PC-3 (cell line): ENCODE results near the gene AMN. TPM values are rescaled to one million over a fixed set of nuclear protein-coding genes. Genes with fewer than 3 reads are reported as not detected.

Experiments used
- ATAC-seq: fragments of 200-7000 bp; cut with Tn5 transposase; 2 replicates; pipeline ENCODE4 v1.9.1; 2020; ENCODE audit warnings: mild to moderate bottlenecking, moderate library complexity
- BruUV-seq: library from RNA; stranded (reverse); fragments of 400-500 nt; replicated peaks from 2 replicates; lab custom pipeline; 2021; lab: Mats Ljungman, UMichigan
- CTCF ChIA-PET: fragments of 300-600 bp; sonication (Branson Sonifier 250); formaldehyde crosslinking; loops from one replicate; lab custom pipeline; 2022; ENCODE audit warnings: antibody characterized with exemption; lab: Charles Lee
- POLR2A ChIA-PET: fragments of 300-600 bp; sonication (Branson Sonifier 250); formaldehyde crosslinking; loops from one replicate; lab custom pipeline; 2022; ENCODE audit warnings: antibody characterized with exemption; ENCODE audit not compliant: unreplicated experiment; lab: Charles Lee
- DNase-seq: peaks from one replicate; pipeline ENCODE4 v3.0.0-alpha.2; 2015
- H2AFZ ChIP-seq: fragments of 300-600 bp; sonication (generic); 2 replicates; pipeline ENCODE4 v1.6.0; 2016; ENCODE audit warnings: antibody characterized with exemption, low read length
- H3F3A ChIP-seq: fragments of 300-600 bp; sonication (generic); one replicate; pipeline ENCODE4 v1.6.0; 2017; ENCODE audit warnings: antibody characterized with exemption, low read length, control low read depth, mild to moderate bottlenecking; ENCODE audit not compliant: unreplicated experiment
- H3K27ac ChIP-seq: fragments of 300-600 bp; sonication (generic); 2 replicates; pipeline ENCODE4 v1.5.1; 2016; ENCODE audit warnings: mild to moderate bottlenecking, low read length
- H3K27me3 ChIP-seq: fragments of 300-600 bp; sonication (generic); 2 replicates; pipeline ENCODE4 v1.6.1; 2016; ENCODE audit warnings: low read length, mixed read lengths
- H3K36me3 ChIP-seq: fragments of 300-600 bp; sonication (generic); 2 replicates; pipeline ENCODE4 v1.6.1; 2016; ENCODE audit warnings: low read depth, mixed run types, low read length, mixed read lengths
- H3K4me1 ChIP-seq: fragments of 300-600 bp; sonication (generic); 2 replicates; pipeline ENCODE4 v1.5.1; 2016; ENCODE audit warnings: low read length; ENCODE audit not compliant: insufficient read depth
- H3K4me2 ChIP-seq: fragments of 300-600 bp; sonication (generic); 2 replicates; pipeline ENCODE4 v1.6.0; 2016; ENCODE audit warnings: low read length
- H3K4me3 ChIP-seq: fragments of 300-600 bp; sonication (generic); 2 replicates; pipeline ENCODE4 v1.5.1; 2016; ENCODE audit warnings: mild to moderate bottlenecking, low read length, mixed read lengths
- H3K79me2 ChIP-seq: fragments of 300-600 bp; sonication (generic); 2 replicates; pipeline ENCODE4 v1.6.1; 2017; ENCODE audit warnings: low read length, mixed read lengths
- H3K9ac ChIP-seq: fragments of 300-600 bp; sonication (generic); 2 replicates; pipeline ENCODE4 v1.6.0; 2016; ENCODE audit warnings: mild to moderate bottlenecking, low read length
- H3K9me2 ChIP-seq: fragments of 300-600 bp; sonication (generic); replicated peaks from 2 replicates; pipeline ENCODE4 v1.6.1; 2016; ENCODE audit warnings: mixed run types, low read length, mixed read lengths
- H3K9me3 ChIP-seq: fragments of 300-600 bp; sonication (generic); 2 replicates; pipeline ENCODE4 v1.6.1; 2016; ENCODE audit warnings: low read length, mixed read lengths
- H4K20me1 ChIP-seq: fragments of 300-600 bp; sonication (generic); 2 replicates; pipeline ENCODE4 v1.6.1; 2016; ENCODE audit warnings: low read length, mixed read lengths
- EZH2 ChIP-seq: fragments of 300-600 bp; sonication (generic); IDR thresholded peaks from one replicate; pipeline ENCODE4 v1.6.1; 2017; ENCODE audit warnings: antibody characterized with exemption, mild to moderate bottlenecking, low read length; ENCODE audit not compliant: unreplicated experiment
- EZH2phosphoT487 ChIP-seq: fragments of 300-600 bp; sonication (generic); IDR thresholded peaks from 2 replicates; pipeline ENCODE4 v1.6.1; 2018; ENCODE audit warnings: mild to moderate bottlenecking, antibody characterized with exemption, low read length, borderline replicate concordance
- intact Hi-C: fragments of 100-400 bp; cut with micrococcal nuclease; formaldehyde crosslinking; loops from 2 replicates; pipeline ENCODE4 v1.9.0; 2023
- total RNA-seq: library from RNA; depleted of rRNA; stranded (reverse); fragments of >200 nt; gene quantifications from 2 replicates; pipeline ENCODE4 v1.2.3, GENCODE V29; 2014
- TF ChIP-seq, protein P1 (sequence below): fragments of 300-600 bp; sonication (generic); conservative IDR thresholded peaks from 2 replicates; pipeline ENCODE4 v1.5.1; 2017; ENCODE audit warnings: antibody characterized with exemption, low read depth, mild to moderate bottlenecking, low read length

Gene AMN
- total RNA-seq, 1 experiment from 2014 or later: not detected

- intact Hi-C loops: no loop called here
- CTCF ChIA-PET: no interaction called here
- POLR2A ChIA-PET: no interaction called here
- Histone ChIP-seq H3K4me2 (no peak overlapping the region), H3K27me3 (no peaks in the 10 kb centered on the region), H3F3A (no peaks in the 10 kb centered on the region), H3K36me3 (peaks cover 3% of the 10 kb centered on the region; the same call in 1 of the 2 replicates), H2AFZ (no peak overlapping the region), H3K9ac (no peak overlapping the region), H4K20me1 (no peaks in the 10 kb centered on the region), H3K27ac (no peak overlapping the region), H3K4me3 (no peak overlapping the region), H3K9me2 (no peaks in the 10 kb centered on the region), H3K79me2 (no peaks in the 10 kb centered on the region), H3K4me1 (no peaks in the 10 kb centered on the region), H3K9me3 (no peaks in the 10 kb centered on the region)
- no peak for DNase-seq
- no TSS peak for BruUV-seq
- no peak for ATAC-seq
- no peak for TF ChIP-seq EZH2phosphoT487
- no peak for TF ChIP-seq EZH2
- TF ChIP-seq, protein P1, sequence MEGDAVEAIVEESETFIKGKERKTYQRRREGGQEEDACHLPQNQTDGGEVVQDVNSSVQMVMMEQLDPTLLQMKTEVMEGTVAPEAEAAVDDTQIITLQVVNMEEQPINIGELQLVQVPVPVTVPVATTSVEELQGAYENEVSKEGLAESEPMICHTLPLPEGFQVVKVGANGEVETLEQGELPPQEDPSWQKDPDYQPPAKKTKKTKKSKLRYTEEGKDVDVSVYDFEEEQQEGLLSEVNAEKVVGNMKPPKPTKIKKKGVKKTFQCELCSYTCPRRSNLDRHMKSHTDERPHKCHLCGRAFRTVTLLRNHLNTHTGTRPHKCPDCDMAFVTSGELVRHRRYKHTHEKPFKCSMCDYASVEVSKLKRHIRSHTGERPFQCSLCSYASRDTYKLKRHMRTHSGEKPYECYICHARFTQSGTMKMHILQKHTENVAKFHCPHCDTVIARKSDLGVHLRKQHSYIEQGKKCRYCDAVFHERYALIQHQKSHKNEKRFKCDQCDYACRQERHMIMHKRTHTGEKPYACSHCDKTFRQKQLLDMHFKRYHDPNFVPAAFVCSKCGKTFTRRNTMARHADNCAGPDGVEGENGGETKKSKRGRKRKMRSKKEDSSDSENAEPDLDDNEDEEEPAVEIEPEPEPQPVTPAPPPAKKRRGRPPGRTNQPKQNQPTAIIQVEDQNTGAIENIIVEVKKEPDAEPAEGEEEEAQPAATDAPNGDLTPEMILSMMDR: no peak
Measured at GRCh38 chr14:102883554-102883953, 38.9 kb upstream of the AMN start.

- no peak overlapping the region for H3K4me3 ChIP-seq
- BruUV-seq: no TSS peak
- POLR2A ChIA-PET: no interaction called here
- no peak overlapping the region for H2AFZ ChIP-seq
- H3K9me3 ChIP-seq: no peaks in the 10 kb centered on the region
- H3K4me2 ChIP-seq: no peak overlapping the region
- no peaks in the 10 kb centered on the region for H4K20me1 ChIP-seq
- no peaks in the 10 kb centered on the region for H3F3A ChIP-seq
- no peak for DNase-seq
- H3K27ac ChIP-seq: no peak overlapping the region
- CTCF ChIA-PET: no interaction called here
- H3K36me3 ChIP-seq: peaks cover 3% of the 10 kb centered on the region; the same call in 1 of the 2 replicates
- no peaks in the 10 kb centered on the region for H3K9me2 ChIP-seq
- no peaks in the 10 kb centered on the region for H3K79me2 ChIP-seq
- H3K27me3 ChIP-seq: no peaks in the 10 kb centered on the region
- no peak for ATAC-seq
- TF ChIP-seq, protein P1: no peak
- TF ChIP-seq EZH2phosphoT487 (no peak), EZH2 (no peak)
- H3K4me1 ChIP-seq: no peaks in the 10 kb centered on the region
- no peak overlapping the region for H3K9ac ChIP-seq
- intact Hi-C loops: no loop called here
Measured at GRCh38 chr14:102885737-102886447, 36.6 kb upstream of the AMN start.

DNA sequence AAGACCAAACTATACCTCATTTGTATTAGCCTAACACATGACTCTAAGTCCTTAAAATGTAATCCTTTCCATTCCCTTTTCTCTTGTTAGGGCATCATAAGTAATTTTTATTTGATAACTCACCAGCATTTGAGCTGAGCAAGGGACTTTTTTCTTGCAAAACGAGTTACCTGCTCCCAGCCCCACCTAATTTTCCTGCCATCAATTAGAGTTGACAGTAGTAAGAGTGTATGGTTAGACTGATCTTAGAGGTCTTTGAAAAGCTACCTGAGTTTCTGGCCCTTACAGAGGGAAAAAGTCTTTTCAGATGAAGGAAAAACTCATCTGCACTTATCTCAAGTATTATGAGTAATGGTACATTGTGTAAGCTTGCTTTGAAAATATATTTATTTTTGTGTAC, 33.7 kb upstream of the AMN start:
- no peak overlapping the region for H3K4me2 ChIP-seq
- no peaks in the 10 kb centered on the region for H3F3A ChIP-seq
- TF ChIP-seq, protein P1: no peak
- no peak for TF ChIP-seq EZH2
- no peak for TF ChIP-seq EZH2phosphoT487
- intact Hi-C loops: no loop called here
- ChIA-PET POLR2A (no interaction called here), CTCF (interaction anchor here (0.5 kb wide), 1 partner anchor 450 kb away, joined by 4 read pairs; no protein-coding TSS in a partner anchor)
- H3K9me2 ChIP-seq: no peaks in the 10 kb centered on the region
- H3K36me3 ChIP-seq: peaks cover 5% of the 10 kb centered on the region; the same call in 1 of the 2 replicates
- no peaks in the 10 kb centered on the region for H3K27me3 ChIP-seq
- H3K9me3 ChIP-seq: no peaks in the 10 kb centered on the region
- H4K20me1 ChIP-seq: no peaks in the 10 kb centered on the region
- H2AFZ ChIP-seq: no peak overlapping the region
- peaks cover 3% of the 10 kb centered on the region; the same call in 1 of the 2 replicates for H3K4me1 ChIP-seq
- DNase-seq (no peak), ATAC-seq (no peak)
- no TSS peak for BruUV-seq
- no peaks in the 10 kb centered on the region for H3K79me2 ChIP-seq
- no peak overlapping the region for H3K9ac ChIP-seq
- H3K4me3 ChIP-seq: no peak overlapping the region
- no peak overlapping the region for H3K27ac ChIP-seq
